GM21381 (cell line): ENCODE data around the gene KRT7.
"Not testable (repeated sequence)": the region's sequence is repeated elsewhere in the genome, so short reads cannot be mapped to it uniquely, and the experiment has no call there.

Experiments used
- ATAC-seq: cut with Tn5 transposase; IDR thresholded peaks from one replicate; pipeline ENCODE4 v1.9.1; 2021; ENCODE audit warnings: mild to moderate bottlenecking, moderate library complexity; ENCODE audit not compliant: unreplicated experiment

The KRT7 gene

DNA sequence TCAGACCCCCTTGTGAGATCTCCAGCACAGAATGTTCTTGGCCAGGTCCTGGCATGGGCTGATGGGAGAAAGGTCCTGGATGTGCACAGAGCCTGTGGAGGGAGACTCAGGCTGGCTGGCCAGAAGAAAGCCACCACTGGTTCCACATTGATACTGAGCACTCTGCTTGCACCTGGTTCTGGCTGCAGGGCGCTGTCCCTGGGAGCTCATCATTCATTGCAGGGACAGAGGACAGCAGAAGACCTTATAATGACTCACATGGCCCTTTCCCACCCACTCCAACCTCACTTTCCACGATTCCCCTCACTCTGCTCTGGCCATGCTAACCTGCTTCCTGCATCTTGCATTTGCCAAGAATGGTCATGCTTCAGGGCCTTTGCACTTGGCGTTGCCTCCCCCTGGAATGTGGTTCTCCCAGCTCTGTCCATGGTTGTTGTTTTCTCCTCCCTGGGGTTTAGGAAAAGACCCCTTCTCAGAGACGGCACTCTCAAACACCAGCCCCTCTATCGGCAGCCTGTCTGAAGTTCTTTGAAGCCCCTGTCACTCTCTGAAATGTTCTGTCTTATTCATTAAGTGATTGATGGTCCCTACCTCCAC is 10.3 kb downstream of the KRT7 start:
- ATAC-seq: no peak

DNA sequence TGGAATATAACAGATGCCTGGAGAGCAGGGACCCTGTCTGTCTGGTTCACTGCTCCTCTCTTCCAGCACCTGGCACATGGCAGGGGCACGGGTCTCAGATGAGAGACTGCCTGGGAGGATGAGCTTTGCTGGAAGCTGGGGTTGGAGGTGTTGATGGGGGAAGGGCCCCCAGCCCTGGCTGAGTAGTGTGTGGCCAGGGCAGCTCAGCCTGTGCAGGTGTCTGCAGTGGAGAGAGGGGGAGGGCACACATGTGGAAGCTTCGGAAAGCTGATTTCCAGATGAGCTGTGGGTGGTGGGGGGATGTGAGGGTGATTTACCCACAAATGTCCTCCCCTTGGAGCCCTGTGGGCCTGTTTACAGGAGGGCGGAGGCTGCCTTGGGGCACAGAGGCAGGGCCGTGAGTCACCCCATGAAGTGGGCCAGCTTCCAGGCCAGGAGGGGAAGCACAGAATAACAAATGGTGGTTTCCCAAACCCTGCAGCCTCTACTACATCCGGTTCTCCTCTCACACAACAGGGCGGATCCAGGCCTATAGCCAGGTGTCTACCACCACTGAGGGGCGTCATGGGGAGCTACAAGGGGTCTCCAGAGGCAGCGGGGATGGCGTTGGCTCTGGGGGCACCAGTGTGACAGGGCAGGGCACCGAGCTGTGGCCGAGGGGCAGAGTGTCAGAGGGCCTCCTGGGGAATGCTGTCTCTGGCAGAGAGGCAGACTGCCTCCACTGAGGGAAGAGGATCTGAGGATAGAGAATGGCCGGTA is 11.0 kb downstream of the KRT7 start:
- peak; percentile 76 for ATAC-seq

DNA sequence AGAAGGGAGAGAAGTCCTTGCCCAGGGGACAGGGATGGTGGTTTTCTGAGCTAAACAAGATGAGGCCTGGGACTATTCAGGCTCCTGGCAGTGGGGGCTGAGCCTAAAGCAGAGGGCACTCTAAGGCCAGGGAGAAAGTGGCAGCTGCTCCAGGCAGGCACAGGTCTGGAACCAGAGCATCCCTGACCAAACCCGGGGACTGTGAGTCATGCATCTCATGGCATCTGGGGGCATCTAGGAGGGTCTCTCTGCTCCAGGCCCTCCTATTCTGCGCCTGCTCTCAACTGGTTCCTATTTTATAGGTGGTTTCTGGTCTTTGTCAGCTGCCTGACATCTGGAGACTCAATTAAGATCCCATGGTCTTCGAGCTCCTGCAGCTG is 11.6 kb downstream of the KRT7 start:
- peak; percentile 9 for ATAC-seq

DNA sequence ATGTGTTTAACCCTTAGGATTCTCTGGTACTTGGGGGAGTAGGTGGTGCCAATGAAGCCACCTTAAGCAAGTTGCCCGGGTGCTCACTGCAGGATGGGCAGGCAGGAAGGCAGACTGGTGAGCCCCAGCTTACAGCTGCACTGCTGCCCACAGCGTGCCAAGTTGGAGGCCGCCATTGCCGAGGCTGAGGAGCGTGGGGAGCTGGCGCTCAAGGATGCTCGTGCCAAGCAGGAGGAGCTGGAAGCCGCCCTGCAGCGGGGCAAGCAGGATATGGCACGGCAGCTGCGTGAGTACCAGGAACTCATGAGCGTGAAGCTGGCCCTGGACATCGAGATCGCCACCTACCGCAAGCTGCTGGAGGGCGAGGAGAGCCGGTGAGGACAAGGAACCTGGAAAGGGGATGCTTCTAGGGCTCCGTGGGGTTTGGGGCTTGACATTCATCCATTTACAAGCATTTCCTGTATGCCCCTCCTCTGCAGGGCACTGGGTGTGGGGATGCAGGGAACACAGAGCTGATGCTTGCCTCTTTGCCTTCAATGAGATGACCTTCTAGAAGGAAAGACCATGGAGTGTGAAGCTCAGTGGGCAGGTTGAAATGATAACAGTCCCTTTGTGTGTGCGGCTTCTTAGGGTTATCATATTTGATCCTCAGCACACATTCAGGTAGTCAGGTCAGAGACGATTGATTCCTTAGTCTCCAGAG is 12.4 kb downstream of the KRT7 start:
- no peak for ATAC-seq

DNA sequence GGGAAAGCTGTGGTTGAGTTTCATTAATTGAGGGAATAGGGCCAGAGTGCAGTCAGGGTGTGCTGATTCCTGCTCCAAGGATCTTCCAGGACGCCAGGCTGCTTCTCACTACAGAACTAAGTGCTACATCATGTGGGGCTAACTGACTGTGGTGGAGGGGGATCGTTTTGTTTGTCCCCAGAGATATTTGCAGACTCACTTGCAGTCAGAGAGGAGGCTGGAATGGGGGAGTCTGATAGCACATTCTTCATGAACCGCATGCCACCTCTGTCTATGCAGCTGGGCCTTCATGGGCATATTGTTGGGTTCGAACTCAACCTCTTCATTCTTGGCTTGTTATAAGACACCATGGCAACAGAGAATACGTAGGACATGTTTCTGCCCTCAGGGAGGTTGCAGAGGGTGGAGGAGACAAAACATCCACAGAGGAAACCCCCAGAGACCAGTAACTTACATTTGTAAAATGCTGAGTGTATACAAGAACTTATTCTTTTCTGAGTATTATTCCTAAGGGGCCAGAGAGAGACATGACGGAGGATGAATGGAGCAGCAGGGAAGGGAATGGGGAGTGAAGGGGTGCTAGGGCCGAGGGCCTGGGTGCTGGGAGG is 13.0 kb downstream of the KRT7 start:
- ATAC-seq: no peak

DNA sequence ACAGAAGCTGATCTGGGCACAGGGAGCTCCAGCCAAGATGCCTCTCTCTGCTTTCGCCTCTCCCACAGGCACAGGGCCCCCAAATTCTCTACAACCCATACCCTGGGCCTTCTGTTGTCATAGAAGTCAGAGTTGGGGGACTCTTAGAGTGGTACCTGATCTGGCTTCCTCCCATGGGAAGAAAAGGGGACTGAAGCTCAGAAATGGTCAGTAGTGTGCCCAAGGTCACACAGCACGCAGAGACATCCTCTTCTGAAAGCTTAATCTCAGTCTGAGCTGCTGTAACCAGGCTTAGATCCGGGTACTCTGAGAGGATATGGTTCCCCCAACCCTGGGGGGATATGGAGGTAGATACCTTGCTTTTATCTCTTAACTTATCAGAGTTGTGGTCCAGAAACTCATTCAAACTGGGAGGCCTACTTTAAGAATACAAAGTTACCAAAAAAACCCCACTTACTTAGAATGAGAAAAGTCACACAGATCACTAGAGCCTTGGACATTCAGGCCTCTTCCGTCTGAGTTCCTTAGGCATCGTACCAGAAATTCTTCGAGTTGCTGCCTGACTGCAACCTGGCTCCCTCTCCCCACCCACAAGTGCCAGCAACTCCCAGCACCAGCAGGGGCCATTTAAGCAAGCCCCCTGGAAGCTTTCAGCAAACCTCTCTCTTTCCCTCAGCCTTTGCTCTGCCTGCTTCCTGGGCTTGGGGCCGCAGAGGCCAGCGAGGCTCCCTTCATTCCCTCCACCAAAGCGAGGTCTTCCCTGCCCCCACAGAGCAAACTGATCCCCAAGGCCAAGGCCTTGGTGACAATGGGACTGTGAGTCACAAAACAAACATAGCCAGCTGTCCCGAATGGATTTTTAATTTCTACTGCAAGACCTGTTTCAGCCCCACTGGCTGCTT is 13.9 kb downstream of the KRT7 start:
- no peak for ATAC-seq

DNA sequence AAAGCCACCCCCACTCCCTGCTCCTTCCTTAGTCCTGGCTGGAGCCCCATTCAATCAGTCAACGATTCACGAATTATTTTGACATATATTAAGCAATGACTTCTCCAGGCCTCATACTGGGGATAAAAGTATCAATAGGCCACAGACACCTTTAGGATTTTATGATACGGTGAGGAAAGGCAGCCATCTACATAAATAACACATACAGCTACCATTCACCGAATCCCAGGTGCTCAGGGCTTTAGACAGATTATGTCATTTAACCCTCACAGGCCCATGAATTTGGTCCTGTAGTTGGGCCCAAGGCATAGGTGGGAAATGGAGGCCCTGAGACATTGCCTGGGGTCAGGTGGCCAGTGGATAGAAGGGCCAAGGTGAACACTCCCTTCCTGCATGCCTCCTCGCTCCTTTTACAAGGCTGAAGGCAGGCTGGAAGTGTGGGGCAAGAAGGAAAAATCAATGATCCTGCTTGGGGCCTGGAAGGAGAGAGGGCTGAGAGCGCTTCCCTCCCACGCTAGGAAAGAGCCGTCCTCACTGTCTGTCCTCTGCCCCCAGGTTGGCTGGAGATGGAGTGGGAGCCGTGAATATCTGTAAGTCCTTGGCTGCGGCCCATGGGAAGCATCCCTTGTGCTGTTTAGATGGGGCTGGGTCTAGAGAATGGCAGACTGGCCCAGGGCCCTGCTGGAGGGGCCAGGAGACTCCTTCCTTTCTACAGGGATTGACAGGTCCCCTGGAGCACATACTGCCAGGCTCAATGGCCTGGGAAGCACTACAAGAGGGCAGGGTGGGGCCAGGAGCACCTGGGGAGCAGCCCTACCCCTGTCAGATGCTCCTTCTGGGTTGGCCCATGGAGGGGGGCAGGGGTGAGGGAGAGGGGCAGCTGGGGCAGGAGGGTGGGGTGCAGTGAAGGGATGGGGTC is 14.8 kb downstream of the KRT7 start:
- ATAC-seq: no peak

DNA sequence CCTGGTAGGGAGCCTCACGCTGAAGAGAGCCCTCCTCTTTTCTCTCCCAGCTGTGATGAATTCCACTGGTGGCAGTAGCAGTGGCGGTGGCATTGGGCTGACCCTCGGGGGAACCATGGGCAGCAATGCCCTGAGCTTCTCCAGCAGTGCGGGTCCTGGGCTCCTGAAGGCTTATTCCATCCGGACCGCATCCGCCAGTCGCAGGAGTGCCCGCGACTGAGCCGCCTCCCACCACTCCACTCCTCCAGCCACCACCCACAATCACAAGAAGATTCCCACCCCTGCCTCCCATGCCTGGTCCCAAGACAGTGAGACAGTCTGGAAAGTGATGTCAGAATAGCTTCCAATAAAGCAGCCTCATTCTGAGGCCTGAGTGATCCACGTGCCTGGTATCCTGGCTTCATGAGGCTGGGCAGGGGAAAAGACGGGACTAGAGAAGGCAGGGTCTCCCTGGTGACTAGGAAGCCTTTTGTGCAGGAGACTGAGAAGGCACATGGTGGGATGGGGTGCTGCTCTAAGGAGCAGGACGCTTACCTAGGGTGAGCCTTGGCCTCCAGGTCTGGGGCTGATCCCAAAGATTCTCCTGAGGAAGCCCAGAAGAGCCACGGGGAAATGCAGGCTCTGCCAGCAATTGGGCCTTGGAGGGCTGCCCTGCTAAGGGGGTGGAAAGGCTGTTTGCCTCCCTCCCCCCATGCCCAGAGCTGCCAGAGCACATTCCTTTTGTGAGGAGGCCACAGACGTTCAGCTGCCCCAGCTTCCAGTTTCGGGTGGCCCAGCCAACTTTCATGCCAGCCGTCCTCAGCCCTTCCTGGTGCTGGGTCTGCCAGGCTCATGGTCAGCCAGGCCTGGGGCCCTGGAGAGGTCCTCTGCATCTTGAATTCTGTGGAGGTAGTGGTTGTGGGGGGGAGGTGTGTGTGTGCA is 15.8 kb downstream of the KRT7 start:
- ATAC-seq: no peak

DNA sequence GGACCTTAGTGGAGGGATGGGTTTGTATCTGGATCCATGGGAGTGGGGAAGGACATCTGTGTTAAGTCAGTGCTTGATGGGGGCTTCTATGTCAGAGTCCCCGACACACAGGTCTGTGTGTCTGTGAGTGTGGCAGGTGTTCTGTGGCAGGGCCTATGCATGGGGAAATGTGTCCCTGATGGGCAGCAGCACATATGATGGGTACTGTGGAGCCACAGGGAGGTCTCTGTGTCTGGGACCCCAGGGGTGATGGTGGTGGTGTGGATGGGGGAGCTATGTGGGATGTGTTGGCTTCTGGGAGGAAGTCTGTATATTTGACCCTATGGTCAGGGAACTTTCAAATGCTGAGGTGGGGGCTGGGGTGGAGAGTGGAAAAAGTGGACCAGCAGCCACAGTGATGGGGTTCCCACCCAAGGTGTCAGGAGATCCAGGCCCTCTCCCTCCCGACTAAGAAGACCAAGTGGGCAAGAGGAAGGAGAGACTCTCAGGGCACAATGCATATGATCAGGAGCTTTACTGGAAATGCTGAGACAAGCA is 16.5 kb downstream of the KRT7 start:
- no peak for ATAC-seq

DNA sequence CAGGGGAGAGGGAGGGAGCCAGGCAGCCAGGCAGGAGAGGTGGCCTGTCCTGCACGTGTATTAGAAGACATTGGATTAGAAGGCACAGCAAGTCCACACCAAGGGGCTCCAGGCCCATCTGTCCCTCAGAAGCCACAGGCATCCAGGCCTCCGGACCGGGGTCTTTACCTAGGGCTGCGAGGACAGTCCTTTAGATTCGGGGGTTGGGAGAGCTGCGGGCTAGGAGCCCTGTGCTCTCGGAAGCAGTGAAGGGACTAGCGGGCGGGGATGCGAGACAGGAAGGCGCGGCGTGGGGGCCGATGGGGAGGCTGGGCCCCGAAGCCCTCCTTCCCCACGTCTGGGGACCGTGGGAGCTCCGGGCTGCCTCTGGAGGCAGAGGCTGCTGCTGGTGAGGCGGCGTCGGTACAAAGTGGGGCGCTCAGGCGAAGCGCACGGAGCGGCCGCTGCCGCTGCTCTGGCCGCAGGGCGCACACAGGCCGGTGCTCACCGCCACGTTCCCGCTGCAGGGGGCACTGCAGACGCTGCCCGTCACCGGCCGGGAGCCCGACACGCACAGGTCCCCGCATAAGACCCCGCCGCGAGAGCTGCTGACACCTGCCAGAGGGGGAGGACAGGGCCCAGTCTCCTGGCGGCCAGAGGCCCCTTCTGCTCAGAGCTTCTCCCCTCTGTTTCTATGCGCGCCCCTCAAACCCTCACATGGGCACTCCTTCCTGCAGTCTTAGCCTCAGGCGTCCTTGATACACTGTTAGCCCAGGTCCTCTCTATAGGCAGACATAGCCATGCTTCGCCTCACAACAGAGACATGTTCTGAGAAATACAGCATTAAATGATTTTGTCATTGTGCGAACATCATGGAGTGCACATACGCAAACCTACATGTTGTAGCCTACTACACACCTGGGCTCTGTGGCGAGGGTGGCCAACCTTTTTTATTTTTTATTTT is 17.3 kb downstream of the KRT7 start:
- no peak for ATAC-seq

DNA sequence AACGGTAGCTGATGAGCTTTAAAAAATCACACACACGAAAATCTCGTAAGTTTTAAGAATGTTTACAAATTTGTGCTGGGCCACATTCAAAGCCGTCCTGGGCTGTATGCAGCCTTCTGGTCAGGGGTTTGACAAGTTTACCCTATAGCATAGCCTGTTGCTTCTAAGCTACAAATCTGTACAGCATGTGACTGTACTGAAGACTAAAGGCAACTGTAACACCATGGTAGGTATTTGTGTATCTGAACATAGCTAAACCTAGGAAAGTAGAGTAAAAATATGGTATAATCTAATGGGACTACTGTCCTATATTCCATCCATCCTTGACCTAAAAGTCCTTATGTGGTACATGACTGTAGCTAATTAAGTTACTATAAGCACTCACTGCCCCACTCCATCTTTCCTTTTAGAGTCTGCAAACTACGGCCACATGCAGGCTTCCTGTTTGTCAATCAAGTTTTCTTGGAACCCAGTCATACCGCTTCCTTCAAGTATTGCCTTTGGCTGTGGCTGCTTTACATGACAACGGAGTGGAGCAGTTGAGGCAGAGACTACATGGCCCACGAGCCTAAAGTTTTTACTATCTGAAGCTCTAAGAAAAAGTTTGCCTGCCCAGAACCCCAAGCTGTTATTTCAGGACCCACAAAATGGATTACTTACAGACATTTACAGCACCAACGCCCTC is 18.5 kb downstream of the KRT7 start:
- ATAC-seq: no peak

DNA sequence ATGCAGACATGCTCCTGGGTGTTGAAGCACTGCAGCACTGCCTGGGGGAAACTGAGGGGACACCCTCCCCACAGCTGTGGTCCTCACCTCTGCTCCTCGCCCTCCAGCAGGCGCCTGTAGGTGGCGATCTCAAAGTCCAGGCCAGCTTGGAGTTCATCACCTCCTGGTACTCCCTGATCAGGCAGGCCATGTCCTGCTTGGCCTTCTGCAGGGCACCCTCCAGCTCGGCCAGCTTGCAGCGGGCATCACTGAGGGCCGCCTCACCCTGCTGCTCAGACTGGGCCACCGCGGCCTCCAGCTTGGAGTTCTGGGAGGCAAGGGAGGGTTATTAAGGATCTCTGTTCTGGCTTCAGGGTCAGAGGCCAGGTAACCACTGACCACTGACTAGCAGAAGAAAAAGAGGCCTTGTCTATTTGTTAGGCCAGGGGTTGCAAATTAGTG is 19.2 kb downstream of the KRT7 start:
- not testable (repeated sequence) for ATAC-seq

DNA sequence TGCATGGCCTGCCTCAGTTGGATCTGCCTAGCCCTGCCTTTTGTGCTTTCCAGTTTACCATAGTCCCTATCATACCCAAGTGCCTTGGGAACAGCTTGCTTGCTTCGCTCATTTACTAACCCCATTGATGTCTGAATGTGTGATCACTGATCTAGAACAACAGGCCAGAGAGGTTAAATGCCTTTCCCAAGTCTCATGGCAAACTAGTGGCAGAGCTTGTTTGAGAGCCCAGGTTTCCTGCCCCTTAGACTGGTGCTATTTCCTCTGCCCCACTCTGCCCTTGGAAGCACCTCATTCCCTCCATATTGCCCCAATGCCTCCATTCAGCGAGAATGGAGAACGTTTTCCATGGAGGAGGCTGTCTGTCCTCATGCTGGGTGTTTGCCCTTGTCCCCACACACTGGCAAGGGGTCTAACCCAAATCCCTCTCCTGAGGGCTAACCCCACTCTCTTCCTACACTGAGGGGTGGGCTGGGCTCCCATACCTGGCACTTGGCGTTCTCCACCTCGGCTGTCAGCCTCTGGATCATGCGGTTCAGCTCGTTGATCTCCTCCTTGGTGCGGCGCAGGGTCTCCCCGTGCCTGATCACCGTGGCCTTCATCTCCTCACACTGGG is 19.8 kb downstream of the KRT7 start:
- no peak for ATAC-seq

DNA sequence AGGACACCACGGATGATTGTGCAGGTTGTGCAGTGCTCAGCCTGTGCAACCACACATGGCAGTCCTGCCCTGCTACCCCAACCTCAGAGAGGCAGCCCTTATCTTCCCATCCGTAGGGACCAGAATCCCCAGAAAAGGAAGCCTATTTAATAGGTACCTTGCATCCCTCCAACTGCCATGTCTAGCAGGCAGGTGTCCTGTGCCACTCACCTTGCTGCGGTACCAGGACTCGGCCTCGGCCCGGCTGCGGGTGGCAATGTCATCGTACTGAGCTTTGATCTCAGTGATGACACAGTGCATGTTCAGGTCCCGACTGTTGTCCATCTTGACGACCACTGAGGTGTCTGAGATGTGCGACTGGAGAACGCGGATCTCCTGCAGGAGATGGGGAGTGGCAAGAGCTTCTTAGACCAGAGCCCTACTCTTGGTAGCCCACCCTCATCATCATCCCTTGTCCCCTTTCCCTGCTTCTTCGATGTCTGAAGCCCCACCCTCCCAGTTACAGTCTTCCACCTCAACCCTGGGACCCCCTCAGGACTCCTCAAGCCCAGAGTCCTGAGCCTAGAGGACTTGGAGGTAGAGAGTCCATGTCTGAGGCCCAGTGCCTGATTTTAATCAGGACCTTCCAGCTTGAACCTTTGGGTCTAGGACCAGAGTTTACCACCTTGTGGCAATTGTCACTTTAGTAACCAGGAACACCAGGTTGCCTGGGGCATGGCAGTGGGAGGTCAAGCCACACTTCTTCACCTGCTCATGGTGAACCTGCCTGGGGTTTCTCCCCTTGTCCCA is 20.5 kb downstream of the KRT7 start:
- no peak for ATAC-seq

DNA sequence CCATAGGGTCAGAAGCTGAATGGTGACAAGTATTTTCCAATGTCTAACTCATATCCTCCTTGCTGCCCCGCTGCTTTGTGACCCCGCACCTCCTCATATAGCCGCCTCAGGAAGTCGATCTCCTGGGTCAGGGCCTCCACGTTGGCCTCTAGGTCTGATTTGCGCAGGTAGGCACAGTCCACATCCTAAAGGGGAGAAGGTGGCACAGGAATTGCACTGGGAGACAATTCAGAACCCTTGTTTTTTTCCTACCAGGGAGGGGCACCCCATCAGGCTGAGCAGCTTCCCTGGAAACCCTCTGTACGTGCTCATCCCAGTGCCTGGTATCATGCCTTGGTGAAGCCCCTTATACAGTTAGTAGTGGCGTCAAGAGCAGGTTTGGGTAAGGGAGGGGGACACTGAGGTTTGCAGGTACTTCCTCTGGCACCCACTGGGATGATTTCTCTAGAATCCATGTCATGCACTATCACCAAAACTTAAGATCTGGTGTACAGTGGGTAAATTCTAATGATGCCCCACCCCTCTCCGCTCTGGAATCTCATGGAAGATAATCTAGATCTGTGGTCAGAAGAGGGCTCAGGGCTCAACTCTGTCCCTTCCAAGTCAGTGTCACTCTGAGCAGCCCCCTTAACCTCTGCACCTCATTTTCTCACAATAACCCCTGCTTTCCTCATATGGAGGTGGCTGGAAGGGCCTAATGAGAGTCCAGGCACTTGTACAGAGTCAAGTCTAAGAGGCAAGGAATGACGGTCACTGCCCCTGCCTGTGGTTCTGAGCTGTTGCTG is 21.3 kb downstream of the KRT7 start:
- no peak for ATAC-seq
